T-helper 22 cell (primary cell): Measurements from ENCODE around the gene ADK.
"Not testable (repeated sequence)": the region's sequence is repeated elsewhere in the genome, so short reads cannot be mapped to it uniquely, and the experiment has no call there.

Experiments
- DNase-seq: peaks from one replicate; pipeline ENCODE4 v3.0.0-alpha.2; 2020; ENCODE audit warnings: low read depth

The ADK gene

GRCh38 chr10:74353021-74353420 lies 202.0 kb downstream of the ADK start:
- not testable (repeated sequence) for DNase-seq

GRCh38 chr10:74361678-74362077 lies 210.7 kb downstream of the ADK start:
- DNase-seq: no peak

- no peak for DNase-seq
Measured at GRCh38 chr10:74363727-74364126, 212.7 kb downstream of the ADK start.

- DNase-seq: no peak
Measured at GRCh38 chr10:74365109-74365508, 214.1 kb downstream of the ADK start.

- DNase-seq: no peak
Measured at GRCh38 chr10:74371696-74372095, 220.7 kb downstream of the ADK start.

GRCh38 chr10:74373059-74373458 lies 222.0 kb downstream of the ADK start:
- no peak for DNase-seq

- DNase-seq: no peak
Measured at GRCh38 chr10:74377476-74377875, 226.5 kb downstream of the ADK start.

GRCh38 chr10:74379474-74379873 lies 228.5 kb downstream of the ADK start:
- no peak for DNase-seq

GRCh38 chr10:74380795-74381194 lies 229.8 kb downstream of the ADK start:
- DNase-seq: no peak

- DNase-seq: no peak
Measured at GRCh38 chr10:74381291-74381853, 230.4 kb downstream of the ADK start.

- DNase-seq: no peak
Measured at GRCh38 chr10:74382663-74383062, 231.6 kb downstream of the ADK start.

- no peak for DNase-seq
Measured at GRCh38 chr10:74383642-74384041, 232.6 kb downstream of the ADK start.

- DNase-seq: no peak
Measured at GRCh38 chr10:74384615-74385183, 233.7 kb downstream of the ADK start.

- DNase-seq: no peak
Measured at GRCh38 chr10:74388801-74389200, 237.8 kb downstream of the ADK start.

GRCh38 chr10:74391786-74392185 lies 240.8 kb downstream of the ADK start:
- DNase-seq: no peak

GRCh38 chr10:74394416-74394969 lies 243.5 kb downstream of the ADK start:
- DNase-seq: no peak

GRCh38 chr10:74400186-74400585 lies 249.2 kb downstream of the ADK start:
- DNase-seq: no peak

- DNase-seq: no peak
Measured at GRCh38 chr10:74406006-74406405, 255.0 kb downstream of the ADK start.

- no peak for DNase-seq
Measured at GRCh38 chr10:74415146-74415839, 264.3 kb downstream of the ADK start.

GRCh38 chr10:74417397-74417796 lies 266.4 kb downstream of the ADK start:
- DNase-seq: no peak

GRCh38 chr10:74418285-74418872 lies 267.4 kb downstream of the ADK start:
- DNase-seq: no peak

GRCh38 chr10:74419491-74419951 lies 268.5 kb downstream of the ADK start:
- no peak for DNase-seq

- DNase-seq: no peak
Measured at GRCh38 chr10:74419958-74420375, 268.9 kb downstream of the ADK start.
